Astrocyte (in vitro differentiated cells and primary cell): ENCODE measurements around the gene ZNF367. TPM values are rescaled to one million over a fixed set of nuclear protein-coding genes. Genes with fewer than 3 reads are reported as not detected.
"Not testable (repeated sequence)": the region's sequence is repeated elsewhere in the genome, so short reads cannot be mapped to it uniquely, and the experiment has no call there.

Experiments
- DNase-seq: peaks from one replicate; pipeline ENCODE4 v3.0.0-alpha.2; 2010; ENCODE audit warnings: low read depth
- FAIRE-seq: peaks from 2 replicates; lab custom pipeline; 2011; peaks lifted over from hg19 to GRCh38; lab: Jason Lieb, UNC
- H2AFZ ChIP-seq: 2 replicates; pipeline ENCODE4 v1.6.0; 2012; ENCODE audit warnings: low read depth, low read length, inconsistent platforms
- H3K27ac ChIP-seq: 2 replicates; pipeline ENCODE4 v1.5.1; 2011; ENCODE audit warnings: low read depth, low read length, inconsistent platforms
- H3K27me3 ChIP-seq: 2 replicates; pipeline ENCODE4 v1.6.0; 2011; ENCODE audit warnings: low read length, inconsistent platforms; ENCODE audit not compliant: insufficient read depth
- H3K36me3 ChIP-seq: 2 replicates; pipeline ENCODE4 v1.5.1; 2011; ENCODE audit warnings: low read length, inconsistent platforms; ENCODE audit not compliant: insufficient read depth
- H3K4me1 ChIP-seq: 2 replicates; pipeline ENCODE4 v1.5.1; 2011; ENCODE audit warnings: low read length, inconsistent platforms; ENCODE audit not compliant: insufficient read depth
- H3K4me2 ChIP-seq: 2 replicates; pipeline ENCODE4 v1.6.0; 2012; ENCODE audit warnings: low read length, inconsistent platforms
- H3K4me3 ChIP-seq: 2 replicates; pipeline ENCODE4 v1.5.1; 2011; ENCODE audit warnings: low read depth, mild to moderate bottlenecking, low read length, inconsistent platforms; ENCODE audit not compliant: insufficient read depth
- H3K79me2 ChIP-seq: 2 replicates; pipeline ENCODE4 v1.6.0; 2012; ENCODE audit warnings: mild to moderate bottlenecking, low read length, inconsistent platforms; ENCODE audit not compliant: insufficient read depth
- H3K9ac ChIP-seq: 2 replicates; pipeline ENCODE4 v1.6.0; 2012; ENCODE audit warnings: mild to moderate bottlenecking, low read length, inconsistent platforms
- H3K9me3 ChIP-seq: 2 replicates; pipeline ENCODE4 v1.5.1; 2012; ENCODE audit warnings: low read depth, mild to moderate bottlenecking, low read length, inconsistent platforms; ENCODE audit not compliant: insufficient read depth
- H4K20me1 ChIP-seq: 2 replicates; pipeline ENCODE4 v1.6.0; 2012; ENCODE audit warnings: low read length, inconsistent platforms; ENCODE audit not compliant: insufficient read depth
- H3K27ac Mint-ChIP-seq: one replicate; pipeline ENCODE4 v1.8.0; 2021; ENCODE audit warnings: mild to moderate bottlenecking, mixed read lengths; ENCODE audit not compliant: unreplicated experiment
- H3K27me3 Mint-ChIP-seq: one replicate; pipeline ENCODE4 v1.8.0; 2021; ENCODE audit warnings: low read depth, mixed read lengths; ENCODE audit not compliant: unreplicated experiment
- H3K36me3 Mint-ChIP-seq: one replicate; pipeline ENCODE4 v1.8.0; 2021; ENCODE audit warnings: low read depth, mixed read lengths; ENCODE audit not compliant: unreplicated experiment
- H3K4me1 Mint-ChIP-seq: one replicate; pipeline ENCODE4 v1.8.0; 2021; ENCODE audit warnings: low read depth, mixed read lengths; ENCODE audit not compliant: unreplicated experiment
- H3K4me3 Mint-ChIP-seq: one replicate; pipeline ENCODE4 v1.8.0; 2021; ENCODE audit warnings: mild to moderate bottlenecking, moderate library complexity, mixed read lengths; ENCODE audit not compliant: unreplicated experiment
- H3K9me3 Mint-ChIP-seq: one replicate; pipeline ENCODE4 v1.8.0; 2021; ENCODE audit warnings: mild to moderate bottlenecking, mixed read lengths; ENCODE audit not compliant: unreplicated experiment
- CTCF ChIP-seq: IDR thresholded peaks from 2 replicates; pipeline ENCODE4 v1.5.1; 2011; ENCODE audit warnings: low read depth, mild to moderate bottlenecking, inconsistent platforms, low read length, moderate library complexity; ENCODE audit not compliant: insufficient read depth
- EZH2 ChIP-seq: IDR thresholded peaks from 2 replicates; pipeline ENCODE4 v1.6.1; 2012; ENCODE audit warnings: mild to moderate bottlenecking, low read length, inconsistent platforms; ENCODE audit not compliant: insufficient read depth
- total RNA-seq: library from RNA; stranded (reverse); gene quantifications from 2 replicates; pipeline ENCODE4 v1.2.1, GENCODE V29; 2021

Gene ZNF367
- total RNA-seq, 1 donor from 2014 or later, result 0.89 TPM

DNA sequence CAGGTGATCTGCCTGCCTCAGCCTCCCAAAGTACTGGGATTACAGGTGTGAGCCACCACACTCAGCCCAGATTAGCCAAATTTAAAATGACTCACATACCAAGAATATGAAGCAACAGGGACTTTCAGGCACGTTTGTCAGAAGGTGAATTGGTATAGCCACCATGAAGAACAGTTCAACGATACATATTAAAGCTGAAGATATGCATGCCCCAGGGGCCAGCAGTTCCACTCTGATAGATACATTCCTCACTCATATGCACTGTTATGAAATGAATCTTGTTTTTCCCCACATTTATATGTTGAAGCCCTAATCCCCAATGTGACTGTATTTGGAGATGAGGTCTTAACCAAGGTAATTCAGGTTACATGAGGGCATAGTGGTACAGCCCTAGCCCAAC, 57.2 kb downstream of the ZNF367 start:
- Histone ChIP-seq H3K79me2 (no peaks in the 10 kb centered on the region), H3K9me3 (no peaks in the 10 kb centered on the region), H3K4me3 (no peak overlapping the region), H4K20me1 (no peaks in the 10 kb centered on the region), H3K4me2 (no peak overlapping the region), H3K4me1 (no peaks in the 10 kb centered on the region), H3K36me3 (peaks cover 12% of the 10 kb centered on the region), H3K27ac (no peak overlapping the region), H3K9ac (no peak overlapping the region), H3K27me3 (no peaks in the 10 kb centered on the region), H2AFZ (no peak overlapping the region)
- no peak for FAIRE-seq
- no peak overlapping the region for H3K27ac Mint-ChIP-seq
- TF ChIP-seq CTCF (no peak), EZH2 (no peak)
- H3K36me3 Mint-ChIP-seq, result peaks cover 10% of the 10 kb centered on the region
- H3K27me3 Mint-ChIP-seq, result no peaks in the 10 kb centered on the region
- no peak for DNase-seq
- no peaks in the 10 kb centered on the region for H3K9me3 Mint-ChIP-seq
- H3K4me3 Mint-ChIP-seq, result no peak overlapping the region
- H3K4me1 Mint-ChIP-seq, result no peaks in the 10 kb centered on the region

- not testable (repeated sequence) for FAIRE-seq, H3K27me3 Mint-ChIP-seq, H3K9ac ChIP-seq, DNase-seq, H3K4me2 ChIP-seq, H3K9me3 ChIP-seq, H3K4me1 Mint-ChIP-seq, H3K27me3 ChIP-seq, H4K20me1 ChIP-seq, H2AFZ ChIP-seq, H3K9me3 Mint-ChIP-seq, H3K79me2 ChIP-seq, H3K27ac Mint-ChIP-seq, H3K4me3 Mint-ChIP-seq, H3K4me3 ChIP-seq, H3K4me1 ChIP-seq, H3K27ac ChIP-seq
- H3K36me3 ChIP-seq, result peaks cover 12% of the 10 kb centered on the region
- peaks cover 10% of the 10 kb centered on the region for H3K36me3 Mint-ChIP-seq
These were observed 57.6 kb downstream of the ZNF367 start for GRCh38 chr9:96360523-96360922.

GRCh38 chr9:96350866-96351265, 67.3 kb downstream of the ZNF367 start:
- Histone ChIP-seq H3K9me3 (peaks cover 3% of the 10 kb centered on the region), H3K27me3 (no peaks in the 10 kb centered on the region), H3K36me3 (peaks cover 5% of the 10 kb centered on the region), H2AFZ (no peak overlapping the region), H3K9ac (no peak overlapping the region), H3K4me2 (no peak overlapping the region), H3K4me3 (no peak overlapping the region), H3K79me2 (no peaks in the 10 kb centered on the region), H3K4me1 (no peaks in the 10 kb centered on the region), H4K20me1 (no peaks in the 10 kb centered on the region), H3K27ac (no peak overlapping the region)
- peaks cover 3% of the 10 kb centered on the region for H3K9me3 Mint-ChIP-seq
- H3K36me3 Mint-ChIP-seq, result peaks cover 9% of the 10 kb centered on the region
- DNase-seq (no peak), FAIRE-seq (no peak)
- TF ChIP-seq EZH2, result no peak
- TF ChIP-seq CTCF, result no peak
- no peak overlapping the region for H3K27ac Mint-ChIP-seq
- no peaks in the 10 kb centered on the region for H3K27me3 Mint-ChIP-seq
- no peaks in the 10 kb centered on the region for H3K4me1 Mint-ChIP-seq
- no peak overlapping the region for H3K4me3 Mint-ChIP-seq
